HL-60 (cell line): Measurements from ENCODE around the gene BMP7.

Source experiments
- DNase-seq, 2 experiments: peaks; one replicate each; pipeline ENCODE4 v3.0.0-alpha.2; 2010 to 2020; ENCODE audit warnings: low read depth in 1 of 2, low spot score in 1 of 2
- H3K27ac ChIP-seq: fragments of 250-450 bp; sonication (Bioruptor Pico); replicated peaks from 2 replicates; pipeline ENCODE4 v1.5.1; 2020; ENCODE audit warnings: mild to moderate bottlenecking, moderate library complexity
- H3K27me3 ChIP-seq: fragments of 250-450 bp; sonication (Bioruptor Pico); 2 replicates; pipeline ENCODE4 v1.5.1; 2021; ENCODE audit warnings: mild to moderate bottlenecking, moderate library complexity; ENCODE audit not compliant: insufficient read depth, poor library complexity, severe bottlenecking
- H3K4me3 ChIP-seq: replicated peaks from 2 replicates; pipeline ENCODE4 v1.5.1; 2011; ENCODE audit warnings: mild to moderate bottlenecking, control low read depth, low read length; ENCODE audit not compliant: insufficient read depth
- GABPA ChIP-seq: IDR thresholded peaks from 2 replicates; pipeline ENCODE4 v1.6.1; 2012; ENCODE audit warnings: low read depth
- POLR2AphosphoS5 ChIP-seq: IDR thresholded peaks from 2 replicates; pipeline ENCODE4 v1.6.1; 2012; ENCODE audit warnings: low read depth
- REST ChIP-seq: IDR thresholded peaks from 2 replicates; pipeline ENCODE4 v1.6.1; 2012; ENCODE audit warnings: low read depth; ENCODE audit not compliant: insufficient replicate concordance
- SPI1 ChIP-seq: IDR thresholded peaks from 2 replicates; pipeline ENCODE4 v1.6.1; 2012; ENCODE audit warnings: low read depth, mild to moderate bottlenecking, borderline replicate concordance
- TF ChIP-seq, protein P1 (sequence below): IDR thresholded peaks from one replicate; pipeline ENCODE4 v1.5.1; 2011; ENCODE audit warnings: low read length, control low read depth, inconsistent platforms; ENCODE audit not compliant: insufficient read depth

BMP7 gene

DNA sequence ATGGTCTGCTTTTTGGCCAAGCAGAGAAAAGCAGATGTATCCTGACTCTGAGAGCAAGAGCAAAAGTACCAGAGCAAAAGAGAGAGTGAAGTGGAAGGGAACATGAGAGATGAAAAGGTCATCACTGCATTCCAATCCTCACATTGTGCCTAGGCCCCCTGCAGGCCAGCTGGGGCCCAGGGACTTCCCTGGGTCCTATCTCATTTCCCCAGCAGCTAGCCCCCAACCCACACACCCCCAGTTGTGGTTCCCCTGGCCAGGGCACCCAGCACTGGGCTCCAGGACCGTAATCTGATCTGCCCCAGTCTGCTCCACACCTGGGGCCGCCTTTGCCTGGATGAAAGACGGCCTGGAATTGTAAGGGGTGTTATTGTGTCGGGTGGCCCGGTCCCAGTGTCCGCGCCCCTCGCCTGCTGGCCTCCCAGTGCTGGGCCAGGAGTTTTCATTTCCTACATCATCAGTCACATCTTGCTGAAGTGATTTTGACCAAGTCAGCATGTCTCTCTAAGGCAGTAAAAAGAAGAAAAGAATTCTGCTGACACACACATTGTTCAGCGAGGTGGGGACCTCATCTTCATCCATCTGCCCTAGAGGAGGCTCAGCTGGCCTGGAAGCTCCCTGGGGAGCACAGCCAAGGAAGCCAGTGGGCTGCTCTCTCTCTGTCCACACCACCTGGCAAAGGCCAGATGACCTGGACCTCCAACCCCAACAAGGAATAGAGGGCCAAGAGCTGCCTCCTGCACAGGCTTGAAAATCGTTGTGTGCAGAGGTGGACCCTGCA is 4.0 kb upstream of the BMP7 start:
- H3K4me3 ChIP-seq: no peak overlapping the region
- H3K27ac ChIP-seq: no peak overlapping the region
- DNase-seq: no peak
- no peak for TF ChIP-seq POLR2AphosphoS5
- peaks cover 32% of the 10 kb centered on the region for H3K27me3 ChIP-seq

DNA sequence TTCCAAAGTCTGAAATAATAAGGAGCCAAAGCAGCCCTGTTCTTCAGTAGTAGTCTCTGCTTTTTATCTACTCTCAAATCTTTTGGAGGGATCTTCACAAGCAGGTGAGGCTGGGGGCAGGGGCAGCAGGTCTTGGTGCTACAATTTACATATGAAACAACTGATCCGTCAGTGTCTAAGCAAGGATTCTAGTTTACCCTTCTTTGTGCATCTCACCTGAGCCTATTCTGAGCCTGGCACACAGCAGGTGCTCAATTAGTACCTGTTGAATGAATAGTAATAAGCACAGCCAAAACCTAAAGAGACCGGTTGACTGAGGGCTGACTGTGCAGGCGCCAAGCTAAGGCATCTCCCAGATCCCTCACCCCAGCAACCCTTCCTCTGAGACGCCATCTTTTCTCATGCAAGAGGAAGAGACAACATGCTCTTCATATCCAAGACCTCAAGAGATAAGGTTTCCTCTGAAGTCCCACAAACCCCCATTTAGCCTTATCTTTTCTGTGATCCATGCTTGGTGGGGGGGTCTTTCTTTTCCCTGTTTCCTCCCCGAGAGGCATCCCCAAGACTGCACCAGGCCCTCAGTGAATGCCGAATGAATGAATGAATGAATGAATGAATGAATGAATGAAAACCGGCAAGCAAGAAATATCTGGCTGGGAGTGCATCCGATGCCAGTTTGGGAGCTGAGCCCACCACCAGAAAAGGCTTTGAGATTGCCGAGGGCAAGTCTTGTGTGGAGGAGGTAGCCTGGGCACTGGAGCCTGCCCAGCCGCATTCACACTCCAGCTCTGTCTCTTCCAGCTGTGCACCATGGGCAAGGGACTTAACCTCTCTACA is 2.9 kb upstream of the BMP7 start:
- Histone ChIP-seq H3K4me3 (no peak overlapping the region), H3K27me3 (peaks cover 37% of the 10 kb centered on the region), H3K27ac (no peak overlapping the region)
- no peak for DNase-seq
- TF ChIP-seq REST (no peak), POLR2AphosphoS5 (no peak), SPI1 (no peak), GABPA (no peak)
- TF ChIP-seq, protein P1, sequence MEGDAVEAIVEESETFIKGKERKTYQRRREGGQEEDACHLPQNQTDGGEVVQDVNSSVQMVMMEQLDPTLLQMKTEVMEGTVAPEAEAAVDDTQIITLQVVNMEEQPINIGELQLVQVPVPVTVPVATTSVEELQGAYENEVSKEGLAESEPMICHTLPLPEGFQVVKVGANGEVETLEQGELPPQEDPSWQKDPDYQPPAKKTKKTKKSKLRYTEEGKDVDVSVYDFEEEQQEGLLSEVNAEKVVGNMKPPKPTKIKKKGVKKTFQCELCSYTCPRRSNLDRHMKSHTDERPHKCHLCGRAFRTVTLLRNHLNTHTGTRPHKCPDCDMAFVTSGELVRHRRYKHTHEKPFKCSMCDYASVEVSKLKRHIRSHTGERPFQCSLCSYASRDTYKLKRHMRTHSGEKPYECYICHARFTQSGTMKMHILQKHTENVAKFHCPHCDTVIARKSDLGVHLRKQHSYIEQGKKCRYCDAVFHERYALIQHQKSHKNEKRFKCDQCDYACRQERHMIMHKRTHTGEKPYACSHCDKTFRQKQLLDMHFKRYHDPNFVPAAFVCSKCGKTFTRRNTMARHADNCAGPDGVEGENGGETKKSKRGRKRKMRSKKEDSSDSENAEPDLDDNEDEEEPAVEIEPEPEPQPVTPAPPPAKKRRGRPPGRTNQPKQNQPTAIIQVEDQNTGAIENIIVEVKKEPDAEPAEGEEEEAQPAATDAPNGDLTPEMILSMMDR: no peak

DNA sequence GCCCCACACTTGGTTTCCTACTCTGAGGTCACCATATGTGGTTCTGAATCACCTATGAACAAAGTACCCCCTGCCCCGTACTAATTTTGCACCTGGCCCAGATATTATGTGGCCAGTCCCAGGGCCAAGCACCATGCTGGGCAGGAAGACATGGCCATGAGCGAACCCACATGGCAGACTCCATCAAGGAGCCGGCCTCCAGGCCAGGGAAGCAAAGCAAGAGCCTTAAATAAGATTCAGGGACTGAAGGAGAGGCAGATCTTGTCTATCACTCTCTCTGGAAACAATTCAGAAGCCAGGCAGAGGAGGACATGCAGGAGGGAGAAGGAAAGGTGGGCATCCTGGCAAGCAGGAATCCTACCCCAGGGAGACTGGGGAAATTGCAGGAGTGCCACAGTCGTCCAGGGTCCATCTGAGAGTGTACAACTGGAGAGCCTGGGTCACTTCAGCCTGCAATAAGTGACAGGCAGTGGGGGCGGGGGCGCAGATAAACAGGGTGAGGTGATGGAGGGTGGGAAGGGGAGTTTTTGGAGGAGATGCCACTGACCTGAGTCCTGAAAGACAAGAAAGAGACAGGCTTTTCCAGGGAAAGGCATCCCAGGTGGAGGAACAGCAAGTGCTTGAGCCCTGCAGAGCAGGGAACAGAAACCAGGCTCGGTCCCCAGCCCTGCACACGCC is 2.1 kb upstream of the BMP7 start:
- no peak overlapping the region for H3K27ac ChIP-seq
- peaks cover 45% of the 10 kb centered on the region for H3K27me3 ChIP-seq
- no peak for DNase-seq
- TF ChIP-seq, protein P1: no peak
- TF ChIP-seq REST (no peak), SPI1 (no peak), GABPA (no peak), POLR2AphosphoS5 (no peak)
- no peak overlapping the region for H3K4me3 ChIP-seq
